HG03575 (cell line): ENCODE results near the gene GLO1.

Experiments used
- ATAC-seq: cut with Tn5 transposase; IDR thresholded peaks from one replicate; pipeline ENCODE4 v1.9.1; 2021; ENCODE audit not compliant: unreplicated experiment, insufficient number of reproducible peaks, low FRiP score; ENCODE audit errors: extremely low read depth

GLO1 gene

DNA sequence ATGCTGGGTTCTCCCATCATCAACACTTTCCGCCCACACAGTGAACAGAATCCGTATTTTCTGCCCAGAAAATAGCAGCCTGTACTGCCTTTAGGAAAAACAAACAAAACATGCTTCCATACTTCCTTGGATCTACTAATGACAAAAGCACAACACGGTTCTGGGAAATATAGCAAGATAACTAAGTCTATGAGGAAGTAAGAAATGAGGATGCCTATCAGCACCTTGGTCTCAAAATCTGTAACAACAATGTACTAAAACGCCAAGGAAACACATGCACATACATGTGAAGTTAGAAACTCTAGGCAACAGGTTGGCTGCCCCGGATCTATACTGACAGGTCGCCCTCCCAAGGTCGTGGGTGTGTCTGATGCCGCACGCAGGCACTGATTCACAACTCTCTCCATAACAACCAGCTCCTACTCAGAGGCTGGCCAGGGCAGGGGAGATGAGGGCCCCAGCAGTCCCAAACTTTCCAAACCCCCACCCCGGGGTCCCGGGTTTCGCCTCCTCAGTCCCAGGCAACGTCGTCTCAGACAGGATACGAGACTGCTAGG lies 63.9 kb downstream of the GLO1 start:
- ATAC-seq: no peak

DNA sequence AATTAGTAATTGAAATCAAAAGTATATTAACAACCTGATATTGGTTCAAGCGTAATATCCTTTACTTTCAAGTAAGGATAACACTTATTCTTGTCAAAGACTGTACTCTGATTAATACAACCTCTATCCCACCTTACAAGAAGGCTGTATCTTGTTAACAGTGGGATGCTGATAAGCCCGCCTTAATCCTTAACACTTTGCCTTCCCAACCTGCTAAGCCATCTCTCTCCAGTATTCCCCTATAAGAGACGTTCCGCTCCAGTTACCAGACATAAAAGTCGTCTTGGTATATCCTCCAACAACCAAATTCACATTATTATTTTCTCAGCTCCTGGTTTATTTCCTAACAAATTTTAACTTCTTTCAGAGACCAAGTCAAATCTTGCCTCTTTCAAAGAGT lies 65.2 kb downstream of the GLO1 start:
- ATAC-seq: no peak

DNA sequence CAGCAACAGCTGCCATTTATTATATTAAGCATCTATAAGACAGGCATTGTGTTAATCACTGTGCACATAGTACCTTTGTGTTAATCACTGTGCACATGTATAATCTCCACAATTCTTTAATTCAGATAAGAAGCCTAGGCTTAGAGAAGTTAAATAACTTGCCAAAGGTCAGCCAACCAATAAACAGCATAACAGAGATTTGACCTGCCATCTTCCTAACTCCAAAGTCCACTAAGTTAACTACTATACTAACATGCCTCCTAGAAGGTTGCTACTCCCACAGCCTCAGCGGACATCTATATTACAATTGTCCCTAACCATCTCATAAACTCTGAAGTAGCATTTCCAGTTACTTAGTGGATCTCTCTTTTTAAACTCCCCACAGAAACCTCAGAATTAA lies 66.9 kb downstream of the GLO1 start:
- ATAC-seq: no peak

DNA sequence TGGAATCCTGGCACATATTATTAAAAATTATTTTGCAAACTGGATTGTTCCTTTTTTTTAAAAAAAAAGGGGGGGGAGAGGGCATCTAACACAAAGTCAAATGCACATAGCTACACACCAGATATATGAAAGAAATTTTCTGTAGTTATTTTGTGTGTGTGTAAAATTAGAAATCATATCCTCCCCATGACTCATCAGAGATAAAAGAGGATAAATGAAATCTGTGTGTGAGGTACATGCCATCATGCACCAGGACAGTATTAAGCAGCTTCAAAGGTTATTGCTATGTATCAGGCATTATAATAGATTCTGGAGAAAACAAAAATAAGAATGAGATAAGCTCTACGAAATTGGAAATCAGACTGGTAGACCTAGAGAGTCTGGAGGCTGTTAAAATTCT lies 68.4 kb downstream of the GLO1 start:
- ATAC-seq: no peak

DNA sequence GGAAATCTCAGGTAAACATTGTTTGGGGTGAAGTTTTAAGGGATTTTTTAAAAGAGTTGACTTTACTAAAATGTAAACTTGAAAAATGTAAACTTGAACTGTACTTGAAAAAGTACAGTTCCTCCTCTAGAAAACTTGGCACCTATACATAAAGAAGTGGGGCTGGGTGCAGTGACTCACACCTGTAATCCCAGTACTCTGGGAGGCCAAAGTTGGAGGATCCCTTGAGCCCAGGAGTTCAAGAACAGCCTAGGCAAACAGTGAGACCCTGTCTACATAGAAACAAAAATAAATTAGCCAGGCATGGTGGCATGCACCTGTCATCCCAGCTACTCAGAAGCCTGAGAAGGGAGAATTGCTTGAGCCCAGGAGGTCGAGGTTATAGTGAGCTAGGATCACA lies 70.5 kb downstream of the GLO1 start:
- ATAC-seq: no peak

DNA sequence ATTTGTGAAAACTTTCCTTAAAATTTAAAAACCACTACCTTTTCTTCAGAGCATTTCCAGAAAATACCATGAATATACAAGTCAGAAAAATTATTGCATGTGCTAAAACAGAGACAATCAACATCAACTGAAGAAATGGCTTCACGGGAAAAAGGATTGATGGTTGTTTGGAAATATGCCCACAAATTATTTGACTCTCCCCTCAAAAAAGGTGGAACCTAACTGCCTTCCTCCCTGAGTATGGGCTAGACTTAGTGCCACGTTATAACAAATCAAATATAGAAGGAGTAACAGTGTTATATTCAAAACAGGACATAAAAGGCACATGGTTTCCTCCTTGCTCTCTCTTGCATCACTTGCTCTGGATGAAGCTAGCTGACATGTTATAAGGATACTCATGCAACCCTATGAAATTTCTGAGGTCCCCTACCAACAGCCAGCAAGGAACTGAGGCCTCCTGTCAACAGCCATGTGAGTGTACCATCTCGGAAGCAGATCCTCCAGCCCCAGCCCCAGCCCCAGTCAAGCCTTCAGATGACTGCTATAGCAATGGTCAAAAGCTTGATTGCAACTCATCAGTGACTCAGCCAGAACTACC lies 71.7 kb downstream of the GLO1 start:
- ATAC-seq: no peak
